ENCODE data around the gene ATAD3A.
A peak's percentile ranks its signal among the peaks of the same experiment; 100 is the strongest.
"Not testable (repeated sequence)": the region's sequence is repeated elsewhere in the genome, so short reads cannot be mapped to it uniquely, and the experiment has no call there.

The ATAD3A gene

GRCh38 chr1:1511533-1512285 lies at the start of gene ATAD3A:
ATAD3A (plus strand) TSS chr1:1512162; CDS start chr1:1512269, 107 bp downstream.
- peak; percentile 87 for DNase-seq

GRCh38 chr1:1462318-1462966 lies 49.5 kb upstream of the ATAD3A start:
- DNase-seq, result no peak

- DNase-seq, result no peak
Observed at GRCh38 chr1:1463312-1463711, 48.6 kb upstream of the ATAD3A start.

- DNase-seq, result not testable (repeated sequence)
Observed at GRCh38 chr1:1468196-1468985, 43.6 kb upstream of the ATAD3A start.

- no peak for DNase-seq
Observed at GRCh38 chr1:1470626-1471388, 41.2 kb upstream of the ATAD3A start.

- peak; percentile 82 for DNase-seq
Observed at GRCh38 chr1:1471389-1472052, 40.4 kb upstream of the ATAD3A start, which contains the start of gene ATAD3B. ATAD3B (plus strand) TSS chr1:1471765; CDS start chr1:1471885, 120 bp downstream.

- not testable (repeated sequence) for DNase-seq
Observed at GRCh38 chr1:1472053-1472876, 39.7 kb upstream of the ATAD3A start.

- DNase-seq, result not testable (repeated sequence)
Observed at GRCh38 chr1:1476011-1476410, 36.0 kb upstream of the ATAD3A start.

GRCh38 chr1:1477206-1477605 lies 34.8 kb upstream of the ATAD3A start:
- DNase-seq, result no peak

GRCh38 chr1:1479547-1480487 lies 32.1 kb upstream of the ATAD3A start:
- no peak for DNase-seq

GRCh38 chr1:1480488-1480867 lies 31.5 kb upstream of the ATAD3A start:
- not testable (repeated sequence) for DNase-seq

- not testable (repeated sequence) for DNase-seq
Observed at GRCh38 chr1:1481811-1482210, 30.2 kb upstream of the ATAD3A start.

GRCh38 chr1:1482856-1483255 lies 29.1 kb upstream of the ATAD3A start:
- no peak for DNase-seq

- no peak for DNase-seq
Observed at GRCh38 chr1:1483714-1484113, 28.2 kb upstream of the ATAD3A start.

GRCh38 chr1:1484976-1485750 lies 26.8 kb upstream of the ATAD3A start:
- not testable (repeated sequence) for DNase-seq

GRCh38 chr1:1485755-1486317 lies 26.1 kb upstream of the ATAD3A start:
- DNase-seq, result not testable (repeated sequence)

- DNase-seq, result no peak
Observed at GRCh38 chr1:1487701-1488100, 24.3 kb upstream of the ATAD3A start.

- no peak for DNase-seq
Observed at GRCh38 chr1:1489231-1489630, 22.7 kb upstream of the ATAD3A start.

- DNase-seq, result no peak
Observed at GRCh38 chr1:1489861-1490260, 22.1 kb upstream of the ATAD3A start.

All from NCI-H1048 (cell line).